NCI-H510A (cell line): Measurements from ENCODE around the gene PRCD.
A peak's percentile ranks its signal among the peaks of the same experiment; 100 is the strongest.

ENCODE experiments used
- DNase-seq: peaks from one replicate; lab custom pipeline; 2025; lab: John Stamatoyannopoulos, UW

PRCD gene

DNA sequence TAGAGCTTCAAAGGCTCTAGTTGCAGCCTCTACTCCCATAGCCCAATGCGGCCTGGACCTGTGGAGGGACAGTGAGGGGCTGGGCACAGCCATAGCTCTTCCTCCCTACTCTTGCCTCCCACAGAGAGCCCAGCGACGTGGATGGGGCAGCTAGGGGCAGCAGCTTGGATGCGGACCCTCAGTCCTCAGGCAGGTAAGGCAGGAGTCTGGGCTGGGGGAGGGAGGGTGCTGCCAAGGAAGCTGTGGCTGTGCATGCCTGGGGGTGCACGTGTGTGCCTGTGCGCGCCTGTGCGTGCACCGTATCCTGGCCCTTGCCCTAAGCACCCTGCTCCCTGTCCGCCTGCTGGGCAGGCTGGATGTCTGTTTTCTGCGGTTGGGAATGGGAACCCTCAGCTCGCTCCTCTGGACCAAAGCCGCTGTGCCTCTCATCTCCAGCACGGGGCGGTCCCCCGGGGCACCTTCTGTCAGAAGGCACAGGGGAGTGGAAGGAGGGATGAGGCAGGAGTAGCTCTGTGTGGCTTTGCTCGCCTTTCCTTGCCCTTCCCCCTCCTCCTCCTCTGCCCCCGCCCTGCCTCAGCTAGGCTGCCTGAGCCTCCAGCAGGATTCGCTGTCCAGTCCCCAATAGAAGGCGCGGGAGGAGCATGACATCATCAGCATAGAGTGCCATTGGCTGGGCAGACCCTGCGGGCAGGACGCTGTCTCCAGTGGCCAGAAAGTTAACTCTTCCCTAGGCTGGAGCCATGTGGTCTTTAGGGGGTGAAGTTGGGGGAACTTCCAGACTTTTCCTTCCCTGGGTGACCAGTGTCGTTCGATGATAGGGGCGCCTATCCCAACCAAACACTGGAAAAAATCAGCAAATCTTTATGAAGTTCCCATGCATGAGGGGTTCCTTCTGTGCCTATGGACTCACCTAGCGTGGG lies 797 bp downstream of the PRCD start:
- DNase-seq: peak; percentile 94

- DNase-seq: no peak
Measured at GRCh38 chr17:76541739-76542454, 2.1 kb downstream of the PRCD start.

- no peak for DNase-seq
Measured at GRCh38 chr17:76542566-76542971, 2.7 kb downstream of the PRCD start.

- no peak for DNase-seq
Measured at GRCh38 chr17:76542984-76543383, 3.1 kb downstream of the PRCD start.

- DNase-seq: no peak
Measured at GRCh38 chr17:76543482-76543825, 3.6 kb downstream of the PRCD start.

DNA sequence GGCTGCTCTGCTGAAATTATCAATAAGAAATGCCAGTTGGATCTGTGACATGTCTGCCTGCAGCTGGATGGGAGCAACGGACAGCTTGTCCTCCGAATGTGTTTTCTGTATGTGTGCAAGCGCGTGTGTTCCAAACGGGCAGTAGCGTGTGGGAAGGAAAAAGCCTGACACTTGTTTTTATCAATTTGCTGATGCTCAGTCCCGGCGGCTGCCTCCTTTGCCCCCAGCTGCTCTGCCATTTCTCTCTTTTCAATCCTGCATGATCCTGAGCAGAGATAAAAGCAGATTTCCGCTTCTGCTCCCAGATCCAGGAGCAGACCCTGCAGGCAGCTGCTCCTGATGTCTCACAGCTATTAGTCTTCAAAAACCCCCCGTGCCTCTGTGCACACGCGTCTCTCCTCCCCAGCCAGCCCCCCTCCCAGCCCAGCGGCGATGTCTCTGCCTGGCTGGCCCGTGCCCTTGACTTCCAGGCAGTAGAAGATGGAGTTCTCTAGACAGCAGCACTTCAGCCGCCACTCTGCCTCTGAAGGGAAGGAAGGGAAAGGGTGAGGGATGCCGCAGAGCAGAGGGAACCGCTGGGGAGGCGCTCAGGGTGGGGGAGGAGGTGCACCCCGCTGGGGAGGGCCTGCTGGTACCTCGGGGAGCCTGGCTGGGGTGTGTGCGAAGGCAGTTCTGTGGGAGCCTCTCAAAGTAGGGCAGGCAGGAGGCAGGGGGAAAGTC lies 4.1 kb downstream of the PRCD start:
- DNase-seq: no peak

DNA sequence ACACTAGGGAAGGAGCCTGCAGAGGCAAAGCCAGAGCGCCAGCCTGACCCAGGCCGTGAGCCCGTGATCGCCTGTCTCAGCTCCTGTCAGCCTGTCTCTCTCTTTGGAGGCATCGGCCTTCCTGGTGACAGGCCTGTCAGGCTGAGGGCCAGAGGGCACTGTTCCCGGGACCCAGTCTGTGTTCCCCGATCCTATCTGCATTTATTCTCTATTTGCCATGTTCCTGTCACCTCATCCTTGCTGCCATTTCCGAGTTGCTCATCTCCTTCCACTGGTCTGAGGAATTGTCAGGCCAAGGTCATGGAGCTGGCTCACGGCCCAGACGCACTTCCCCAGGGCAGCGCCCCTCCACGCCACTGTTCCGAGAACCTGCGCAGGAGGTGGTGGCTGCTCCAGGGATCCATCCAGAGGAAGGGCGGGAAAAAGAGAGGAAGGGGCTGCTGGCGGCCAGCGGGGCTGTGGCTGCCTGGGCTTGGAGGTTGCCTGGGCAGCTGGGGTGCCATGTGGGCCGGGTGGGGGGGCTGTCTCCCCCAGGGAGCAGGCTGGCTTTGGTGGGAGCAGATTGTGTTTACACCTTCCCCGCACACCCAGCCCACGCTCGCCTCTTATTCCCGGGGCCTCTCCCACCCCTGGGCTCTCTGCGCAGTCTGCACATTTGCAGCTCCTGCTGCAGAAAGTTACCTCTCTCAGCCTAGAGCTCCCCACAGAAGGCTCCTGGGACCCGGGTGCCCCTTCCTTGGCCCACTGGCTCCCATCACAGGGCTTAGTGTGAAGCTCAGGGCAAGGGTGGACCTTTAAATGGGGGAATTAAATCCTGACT lies 4.9 kb downstream of the PRCD start:
- no peak for DNase-seq

DNA sequence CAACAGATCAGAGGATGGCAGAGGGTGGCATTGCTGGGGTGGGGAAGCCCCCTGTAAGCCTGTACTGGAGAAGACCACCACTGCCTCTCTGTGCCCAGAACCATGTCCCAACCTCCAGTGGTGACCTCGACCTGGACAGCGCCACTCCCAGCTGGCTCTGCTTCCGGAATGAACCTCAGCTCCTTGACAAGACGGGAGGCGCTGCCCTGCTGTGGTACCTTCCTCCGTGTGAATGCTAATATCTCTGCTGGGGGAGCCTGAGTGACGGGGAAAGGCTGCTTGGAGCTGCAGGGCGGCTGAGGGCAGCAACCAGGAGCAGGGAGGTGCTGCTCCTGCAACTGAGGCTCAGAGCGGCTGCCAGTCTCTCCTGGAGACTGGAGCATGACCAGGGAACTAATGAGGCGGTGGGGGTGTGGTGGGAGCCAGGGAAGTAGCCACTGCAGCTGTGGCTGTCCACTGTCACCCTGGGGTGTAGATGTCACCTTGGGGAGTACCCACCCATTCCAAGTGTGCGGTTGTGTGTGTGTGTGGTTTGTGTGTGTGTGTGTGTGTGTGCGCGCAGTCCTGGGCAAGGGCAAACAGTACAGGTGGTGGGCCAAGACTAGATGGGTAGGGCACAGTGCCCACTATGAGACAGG lies 6.2 kb downstream of the PRCD start:
- no peak for DNase-seq

DNA sequence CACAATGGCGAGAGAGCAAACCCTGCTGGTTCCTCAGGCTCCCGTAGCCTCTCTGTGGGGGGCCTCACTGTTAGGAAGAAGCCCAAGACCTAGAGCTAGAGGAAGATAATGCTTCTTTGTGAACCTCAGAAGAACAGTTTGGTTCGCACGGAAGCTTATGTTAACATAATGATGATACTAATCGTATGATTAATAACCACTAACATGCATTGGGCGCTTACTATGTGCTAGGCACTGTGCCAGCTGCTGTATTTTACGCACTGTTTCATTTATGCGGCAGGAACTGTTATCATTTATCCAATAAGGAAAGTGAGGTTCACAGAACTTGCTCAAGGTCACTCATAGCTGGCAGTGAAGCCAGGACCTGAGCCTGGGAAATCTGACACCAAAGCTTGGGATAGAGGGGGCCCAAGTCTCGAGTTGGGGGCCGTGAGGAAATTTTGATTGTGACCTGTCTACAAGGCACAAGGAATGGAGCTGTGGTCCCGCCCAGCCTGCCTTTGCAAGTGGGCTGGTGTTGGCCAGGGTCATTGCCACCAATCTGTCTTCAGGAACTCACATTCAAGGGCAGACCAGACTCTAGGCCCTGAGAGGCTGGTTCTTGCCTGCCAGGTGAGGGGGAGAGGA lies 6.8 kb downstream of the PRCD start:
- DNase-seq: no peak

GRCh38 chr17:76547183-76547641 lies 7.4 kb downstream of the PRCD start:
- DNase-seq: no peak

- DNase-seq: no peak
Measured at GRCh38 chr17:76547642-76548202, 7.9 kb downstream of the PRCD start.

DNA sequence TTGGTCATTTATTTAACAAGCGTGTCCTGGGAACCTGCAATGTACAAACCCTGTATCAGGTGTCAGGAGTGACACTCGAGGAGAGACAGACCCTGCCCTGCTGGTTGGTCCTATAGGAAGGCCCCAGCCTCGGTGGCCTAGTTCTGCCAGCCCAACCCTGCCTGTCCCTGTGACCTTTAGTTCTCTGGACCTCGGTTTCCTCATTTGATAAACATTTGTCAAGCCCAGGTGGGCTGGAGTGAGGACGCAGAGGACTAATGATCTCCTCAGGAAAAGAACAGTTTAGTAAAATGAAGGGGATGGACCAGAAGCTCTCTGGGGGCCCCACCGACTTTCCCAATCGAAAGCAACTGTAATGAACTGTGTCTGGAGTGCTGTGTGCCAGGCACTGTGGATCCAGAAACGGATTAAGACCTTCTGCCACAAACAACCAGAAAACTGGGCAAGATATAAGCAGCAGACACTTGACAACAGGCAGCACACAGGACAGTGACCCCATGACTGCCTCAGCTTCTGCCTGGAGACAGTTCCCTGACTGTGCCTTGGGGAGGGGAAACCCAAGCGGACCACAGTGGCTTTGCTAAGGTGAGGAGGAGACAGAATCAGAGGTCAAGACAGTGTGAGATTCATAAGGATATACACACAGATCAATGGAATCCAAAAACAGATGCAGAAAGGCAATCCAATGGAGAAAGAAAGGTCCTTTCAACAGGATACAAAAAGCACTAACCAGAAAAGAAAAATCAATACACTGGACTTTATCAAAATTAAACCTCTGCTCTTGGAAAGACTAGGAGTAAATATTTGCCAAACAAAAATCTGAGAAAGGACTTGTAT lies 8.8 kb downstream of the PRCD start:
- DNase-seq: no peak

GRCh38 chr17:76549215-76549518 lies 9.3 kb downstream of the PRCD start:
- no peak for DNase-seq

DNA sequence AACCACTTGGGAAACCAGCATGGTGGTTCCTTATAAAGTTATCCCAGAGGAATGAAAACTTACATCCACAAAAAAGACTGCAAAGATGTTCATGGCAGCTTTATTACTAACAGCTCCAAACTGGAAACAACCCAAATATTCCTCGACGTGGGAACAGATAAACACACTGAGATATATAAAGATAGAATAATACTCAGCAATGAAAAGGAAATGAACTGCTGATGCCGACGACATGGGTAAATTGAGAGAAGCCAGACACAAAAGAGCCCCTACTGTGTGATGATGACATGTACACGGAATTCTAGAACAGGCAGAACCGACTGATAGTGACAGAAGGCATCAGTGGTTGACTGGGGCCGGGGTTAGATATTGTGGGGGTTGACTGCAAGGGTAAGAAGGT lies 9.7 kb downstream of the PRCD start:
- no peak for DNase-seq

DNA sequence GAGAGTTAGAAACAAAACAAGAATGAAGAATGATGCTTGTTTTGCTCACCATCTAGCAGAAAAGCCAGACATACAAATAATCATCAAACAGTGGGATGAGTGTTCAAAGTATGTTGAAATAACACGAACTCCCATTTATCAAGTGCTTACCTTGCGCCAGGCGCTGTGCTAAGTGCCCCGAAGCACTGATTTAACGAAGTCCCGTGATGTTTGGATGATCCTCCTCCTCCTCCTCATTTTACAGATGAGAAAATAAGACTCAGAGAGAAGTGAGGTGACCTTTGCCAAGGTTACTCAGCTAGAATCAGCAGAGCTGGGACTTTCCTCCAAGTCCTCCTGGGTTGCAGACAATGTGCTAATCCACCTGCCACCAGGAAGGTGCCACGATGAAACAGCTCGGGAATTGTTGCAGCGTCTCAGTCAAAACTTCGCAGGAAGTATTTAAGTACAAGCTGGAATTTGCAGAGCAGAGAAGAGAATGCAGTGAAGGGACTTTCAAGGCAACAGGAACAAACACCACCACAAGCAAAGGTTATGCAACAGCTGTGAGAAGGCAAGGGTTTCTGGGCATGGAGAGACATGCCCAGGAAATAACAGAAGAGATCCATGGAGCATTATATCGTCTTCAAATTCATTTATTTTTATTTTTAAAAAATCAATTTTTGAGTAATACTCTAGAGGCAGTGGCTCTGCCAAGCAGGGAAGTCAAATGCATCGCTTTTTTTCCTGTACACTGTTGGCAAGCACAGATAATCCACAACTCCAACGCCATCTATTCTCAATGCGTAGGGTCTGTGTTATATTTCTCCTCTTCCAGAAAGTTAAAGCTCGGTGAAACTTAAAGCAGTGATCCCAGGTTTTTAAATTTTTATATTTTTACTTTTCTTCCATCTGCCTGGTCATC lies 11.1 kb downstream of the PRCD start:
- DNase-seq: no peak

DNA sequence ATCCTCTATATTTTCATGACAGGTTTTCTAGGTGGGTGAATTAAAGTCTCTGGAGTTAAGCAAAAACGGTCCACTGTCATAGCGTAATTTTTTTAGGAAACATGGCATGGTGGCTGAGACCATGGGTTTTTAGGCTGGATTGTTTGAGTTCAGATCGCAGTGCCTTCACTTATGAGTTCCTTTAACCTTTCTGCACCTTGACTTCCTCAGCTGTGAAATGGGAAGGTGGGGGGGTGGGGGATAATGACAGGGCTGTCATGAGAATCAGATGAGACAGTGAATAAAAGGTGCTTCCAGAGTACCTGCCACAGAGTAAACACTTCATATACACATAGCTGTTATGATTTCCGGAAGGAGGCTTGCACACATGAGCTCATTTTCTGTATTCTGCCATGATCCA lies 11.8 kb downstream of the PRCD start:
- DNase-seq: no peak

GRCh38 chr17:76553178-76553908 lies 13.5 kb downstream of the PRCD start:
- DNase-seq: no peak

DNA sequence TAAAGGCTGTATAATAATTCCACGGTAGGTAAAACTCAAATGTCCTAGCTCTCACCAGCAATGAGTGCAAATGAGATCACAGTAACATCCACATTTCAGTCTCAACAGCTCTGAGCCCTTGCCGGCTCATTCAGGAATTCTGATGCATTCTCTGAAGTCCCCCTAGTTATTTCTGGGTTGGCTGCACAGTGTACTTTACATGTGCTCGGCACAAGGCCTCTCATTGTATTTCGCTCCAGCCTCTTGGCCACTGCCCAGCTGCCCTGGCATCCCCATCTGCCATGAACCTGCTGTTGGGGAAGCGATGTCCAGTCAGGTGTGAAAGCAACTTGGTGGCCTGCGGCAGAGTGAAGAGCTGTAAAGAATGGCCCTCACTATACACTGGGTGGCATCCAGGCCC lies 14.3 kb downstream of the PRCD start:
- no peak for DNase-seq
